ENCODE measurements around the gene ERC2. TPM values are rescaled to one million over a fixed set of nuclear protein-coding genes. Genes with fewer than 3 reads are reported as not detected.

The ERC2 gene
- total and polyA plus RNA-seq, 2 of the 13 experiments (the other 11 are each of a cell fraction or from before 2014, with no cell fraction given), result 0.16 to 0.22 TPM

DNA sequence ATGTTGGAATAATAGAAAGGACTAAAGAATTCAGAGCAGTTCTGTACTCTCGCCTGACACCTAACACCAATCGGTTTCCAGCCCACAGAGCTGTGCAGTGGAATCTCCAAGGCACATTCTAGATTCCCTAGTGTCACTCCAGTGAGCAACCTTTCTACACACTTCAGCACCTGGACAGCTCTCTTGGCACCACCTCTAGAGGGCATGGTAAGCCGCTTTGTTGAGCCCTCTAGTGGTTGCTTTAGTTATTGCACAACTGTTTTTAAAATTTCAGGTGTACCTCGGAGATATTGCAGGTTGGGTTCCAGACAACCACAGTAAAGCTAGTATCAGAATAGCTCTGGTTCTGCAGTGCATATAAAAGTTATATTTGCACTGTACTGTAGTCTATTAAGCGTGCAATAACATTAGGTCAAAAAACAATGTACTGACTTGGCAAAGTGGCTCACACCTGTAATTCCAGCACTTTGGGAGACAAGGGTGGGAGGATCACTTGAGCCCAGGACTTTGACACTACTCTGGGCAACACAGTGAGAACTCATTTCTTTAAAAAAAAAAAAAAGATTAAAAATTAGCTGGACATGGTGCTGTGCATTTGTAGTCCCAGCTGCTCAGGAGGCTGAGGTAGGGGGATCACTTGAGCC is 26.5 kb upstream of the ERC2 start (continued):
- TF ChIP-seq RFXANK (CRISPR knock-in tag; IDR thresholded peaks at IDR 0.05) (peak; percentile 93), FOSL2 (CRISPR knock-in tag; IDR thresholded peaks at IDR 0.05) (peak; percentile 70), ZBTB1 (CRISPR knock-in tag; IDR thresholded peaks at IDR 0.05; ENCODE audit: borderline replicate concordance) (peak; percentile 89; the same call in 1 of the 2 replicates), ZNF546 (CRISPR knock-in tag; conservative IDR thresholded peaks at IDR 0.05) (no peak), NFE2L2 (IDR thresholded peaks at IDR 0.05; ENCODE audit: low read length) (no peak), KLF16 (CRISPR knock-in tag; IDR thresholded peaks at IDR 0.05) (peak in 1 of 2 experiments; percentile 96; a peak in 2 of 4 replicates), LCORL (IDR thresholded peaks at IDR 0.05) (no peak), LCORL (CRISPR knock-in tag; IDR thresholded peaks at IDR 0.05) (no peak), BRD4 (CRISPR knock-in tag; IDR thresholded peaks at IDR 0.05) (no peak), CEBPB (IDR thresholded peaks at IDR 0.05; ENCODE audit: borderline replicate concordance, low read depth, low read length) (peak; percentile 98), TBL1XR1 (IDR thresholded peaks at IDR 0.05; ENCODE audit: borderline replicate concordance, low read length, partially characterized antibody) (peak; percentile 55), ZNF790 (CRISPR knock-in tag; IDR thresholded peaks at IDR 0.05; ENCODE audit: borderline replicate concordance) (peak; percentile 58; the same call in 1 of the 2 replicates), CBX5 (CRISPR knock-in tag; IDR thresholded peaks at IDR 0.05; ENCODE audit: borderline replicate concordance) (peak; percentile 93), TBX3 (IDR thresholded peaks at IDR 0.05; ENCODE audit: borderline replicate concordance) (peak; percentile 18; the same call in 1 of the 2 replicates), RXRB (CRISPR knock-in tag; IDR thresholded peaks at IDR 0.05; ENCODE audit: borderline replicate concordance) (peak; percentile 87), ZNF703 (CRISPR knock-in tag; IDR thresholded peaks at IDR 0.05; ENCODE audit: borderline replicate concordance) (no peak; the same call in 1 of the 2 replicates), ZBTB8A (CRISPR knock-in tag; IDR thresholded peaks at IDR 0.05; ENCODE audit: borderline replicate concordance, low read depth) (peak; percentile 42; the same call in 1 of the 2 replicates), PHF21A (CRISPR knock-in tag; IDR thresholded peaks at IDR 0.05) (no peak; the same call in 1 of the 2 replicates), ATF7 (IDR thresholded peaks at IDR 0.05) (no peak), ATF7 (CRISPR knock-in tag; IDR thresholded peaks at IDR 0.05) (no peak), ATRX (CRISPR knock-in tag; IDR thresholded peaks at IDR 0.05; ENCODE audit: borderline replicate concordance) (no peak), KDM1A (CRISPR knock-in tag; IDR thresholded peaks at IDR 0.05) (peak; percentile 56; the same call in 1 of the 2 replicates), ZNF83 (CRISPR knock-in tag; IDR thresholded peaks at IDR 0.05; ENCODE audit: borderline replicate concordance) (0 out of 2 replicates have a peak, but pooled peaks have one; percentile 69), NR2F1 (CRISPR knock-in tag; IDR thresholded peaks at IDR 0.05) (peak; percentile 38 to 54; a peak in 1 of 4 replicates), FOXM1 (CRISPR knock-in tag; IDR thresholded peaks at IDR 0.05) (no peak; the same call in 1 of the 2 replicates), ZNF564 (CRISPR knock-in tag; IDR thresholded peaks at IDR 0.05) (peak; percentile 75; the same call in 1 of the 2 replicates), ZZZ3 (CRISPR knock-in tag; IDR thresholded peaks at IDR 0.05; ENCODE audit: borderline replicate concordance) (no peak)
- TF ChIP-seq, protein P1, sequence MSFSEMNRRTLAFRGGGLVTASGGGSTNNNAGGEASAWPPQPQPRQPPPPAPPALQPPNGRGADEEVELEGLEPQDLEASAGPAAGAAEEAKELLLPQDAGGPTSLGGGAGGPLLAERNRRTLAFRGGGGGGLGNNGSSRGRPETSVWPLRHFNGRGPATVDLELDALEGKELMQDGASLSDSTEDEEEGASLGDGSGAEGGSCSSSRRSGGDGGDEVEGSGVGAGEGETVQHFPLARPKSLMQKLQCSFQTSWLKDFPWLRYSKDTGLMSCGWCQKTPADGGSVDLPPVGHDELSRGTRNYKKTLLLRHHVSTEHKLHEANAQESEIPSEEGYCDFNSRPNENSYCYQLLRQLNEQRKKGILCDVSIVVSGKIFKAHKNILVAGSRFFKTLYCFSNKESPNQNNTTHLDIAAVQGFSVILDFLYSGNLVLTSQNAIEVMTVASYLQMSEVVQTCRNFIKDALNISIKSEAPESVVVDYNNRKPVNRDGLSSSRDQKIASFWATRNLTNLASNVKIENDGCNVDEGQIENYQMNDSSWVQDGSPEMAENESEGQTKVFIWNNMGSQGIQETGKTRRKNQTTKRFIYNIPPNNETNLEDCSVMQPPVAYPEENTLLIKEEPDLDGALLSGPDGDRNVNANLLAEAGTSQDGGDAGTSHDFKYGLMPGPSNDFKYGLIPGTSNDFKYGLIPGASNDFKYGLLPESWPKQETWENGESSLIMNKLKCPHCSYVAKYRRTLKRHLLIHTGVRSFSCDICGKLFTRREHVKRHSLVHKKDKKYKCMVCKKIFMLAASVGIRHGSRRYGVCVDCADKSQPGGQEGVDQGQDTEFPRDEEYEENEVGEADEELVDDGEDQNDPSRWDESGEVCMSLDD (CRISPR knock-in tag; IDR thresholded peaks at IDR 0.05; ENCODE audit: borderline replicate concordance), result peak; percentile 73; the same call in 1 of the 2 replicates
- TF ChIP-seq, protein P2, sequence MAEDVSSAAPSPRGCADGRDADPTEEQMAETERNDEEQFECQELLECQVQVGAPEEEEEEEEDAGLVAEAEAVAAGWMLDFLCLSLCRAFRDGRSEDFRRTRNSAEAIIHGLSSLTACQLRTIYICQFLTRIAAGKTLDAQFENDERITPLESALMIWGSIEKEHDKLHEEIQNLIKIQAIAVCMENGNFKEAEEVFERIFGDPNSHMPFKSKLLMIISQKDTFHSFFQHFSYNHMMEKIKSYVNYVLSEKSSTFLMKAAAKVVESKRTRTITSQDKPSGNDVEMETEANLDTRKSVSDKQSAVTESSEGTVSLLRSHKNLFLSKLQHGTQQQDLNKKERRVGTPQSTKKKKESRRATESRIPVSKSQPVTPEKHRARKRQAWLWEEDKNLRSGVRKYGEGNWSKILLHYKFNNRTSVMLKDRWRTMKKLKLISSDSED (CRISPR knock-in tag; IDR thresholded peaks at IDR 0.05), result no peak
